Activated CD4-positive, alpha-beta T cell treated with anti-CD3 and anti-CD28 coated beads, Interleukin-2, amount 10 ng/mL, durations not matched to agents 7 days and 5 days (primary cell): ENCODE data around the gene PADI2. TPM values are rescaled to one million over a fixed set of nuclear protein-coding genes. Genes with fewer than 3 reads are reported as not detected.

ENCODE experiments used
- CTCF ChIA-PET: fragments of 350-600 bp; sonication (Branson Sonifier 250); formaldehyde crosslinking; loops from one replicate; lab custom pipeline; 2021; ENCODE audit warnings: antibody characterized with exemption; lab: Charles Lee
- POLR2A ChIA-PET: fragments of 350-600 bp; sonication (Branson Sonifier 250); formaldehyde crosslinking; loops from one replicate; lab custom pipeline; 2021; ENCODE audit warnings: antibody characterized with exemption; lab: Charles Lee
- DNase-seq: peaks from one replicate; pipeline ENCODE4 v3.0.0-alpha.2; 2020
- H3K27ac Mint-ChIP-seq: one replicate; pipeline ENCODE4 v1.8.0; 2021; ENCODE audit warnings: mild to moderate bottlenecking, moderate library complexity, mixed read lengths
- H3K27me3 Mint-ChIP-seq: one replicate; pipeline ENCODE4 v1.8.0; 2021; ENCODE audit warnings: mixed read lengths
- H3K36me3 Mint-ChIP-seq: one replicate; pipeline ENCODE4 v1.8.0; 2021; ENCODE audit warnings: low read depth, mixed read lengths
- H3K4me1 Mint-ChIP-seq: one replicate; pipeline ENCODE4 v1.8.0; 2021; ENCODE audit warnings: mixed read lengths
- H3K4me3 Mint-ChIP-seq: one replicate; pipeline ENCODE4 v1.8.0; 2021; ENCODE audit warnings: mild to moderate bottlenecking, moderate library complexity, mixed read lengths
- H3K9me3 Mint-ChIP-seq: one replicate; pipeline ENCODE4 v1.8.0; 2021; ENCODE audit warnings: mixed read lengths
- total RNA-seq, 2 experiments: library from RNA; stranded (reverse); gene quantifications; one replicate each; pipeline ENCODE4 v1.2.3, GENCODE V29; 2021

Gene PADI2
- total RNA-seq, 2 experiments from 2014 or later: 0.05 to 0.23 TPM

DNA sequence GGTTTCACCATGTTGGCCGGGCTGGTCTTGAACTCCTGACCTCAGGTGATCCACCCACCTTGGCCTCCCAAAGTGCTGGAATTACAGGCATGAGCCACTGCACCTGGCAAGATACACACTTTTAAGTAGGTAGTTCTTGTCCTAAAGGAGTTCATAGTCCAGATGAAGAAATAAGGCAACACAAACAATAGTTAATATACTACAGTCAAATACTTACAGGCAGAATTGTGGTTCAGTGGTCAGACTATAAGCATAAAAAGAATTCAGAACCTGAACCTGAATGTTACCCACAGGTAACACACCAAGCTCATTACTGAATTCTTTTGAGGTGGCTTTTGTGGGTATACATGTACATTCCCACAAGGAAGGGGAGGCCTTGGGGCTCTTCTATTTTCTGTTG lies 67.2 kb downstream of the PADI2 start:
- DNase-seq: no peak
- peaks cover 12% of the 10 kb centered on the region for H3K36me3 Mint-ChIP-seq
- H3K4me1 Mint-ChIP-seq: peaks cover 30% of the 10 kb centered on the region
- no peak overlapping the region for H3K27ac Mint-ChIP-seq
- ChIA-PET CTCF (interaction anchor here (0.7 to 1.9 kb wide), 2 partner anchors 100 to 568 kb away, joined by 3 to 4 read pairs; no protein-coding TSS in a partner anchor), POLR2A (interaction anchor here (0.6 kb wide), 1 partner anchor 100 kb away, joined by 3 read pairs; no protein-coding TSS in a partner anchor)
- H3K27me3 Mint-ChIP-seq: no peaks in the 10 kb centered on the region
- peak overlapping the region; percentile 98 for H3K4me3 Mint-ChIP-seq
- no peaks in the 10 kb centered on the region for H3K9me3 Mint-ChIP-seq

DNA sequence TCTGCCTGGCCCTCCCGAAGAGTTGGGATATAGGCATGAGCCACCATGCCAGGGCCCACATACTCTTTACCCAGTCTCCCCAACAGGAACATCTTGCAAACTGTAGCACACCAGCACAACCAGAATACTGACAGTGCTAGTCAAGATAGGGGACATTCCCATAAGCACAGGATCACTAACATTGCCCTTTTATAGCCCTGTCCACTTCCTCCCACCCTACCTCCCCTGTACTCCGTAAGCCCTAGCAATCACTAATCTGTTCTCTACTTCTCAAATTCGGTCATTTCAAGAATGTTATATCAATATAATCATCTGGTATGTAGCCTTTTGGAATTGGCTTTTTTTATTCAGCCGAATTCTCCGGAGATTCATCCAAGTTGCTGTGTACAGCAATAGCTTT lies 71.3 kb downstream of the PADI2 start:
- Mint-ChIP-seq H3K9me3 (no peaks in the 10 kb centered on the region), H3K4me1 (peaks cover 30% of the 10 kb centered on the region)
- no peak for DNase-seq

DNA sequence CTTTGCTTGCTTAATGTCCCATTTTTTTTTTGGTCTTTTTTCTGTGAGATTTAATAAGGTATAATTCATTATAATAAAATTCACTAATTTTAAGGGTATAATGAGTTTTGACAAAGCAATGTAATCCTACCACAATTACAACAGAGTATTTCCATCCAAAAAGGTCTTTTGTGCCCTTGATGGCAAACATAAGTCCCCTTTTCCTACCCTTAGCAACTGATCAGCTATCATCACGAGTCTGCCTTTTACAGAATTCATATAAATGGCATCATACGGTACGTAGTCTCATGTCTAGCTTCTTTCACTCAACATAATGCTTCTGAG lies 73.0 kb downstream of the PADI2 start:
- DNase-seq: no peak
- H3K27ac Mint-ChIP-seq: peak overlapping the region; percentile 67
- POLR2A ChIA-PET: no interaction called here

More for the DNA sequence above, 71.3 kb downstream of the PADI2 start:
- Mint-ChIP-seq H3K4me3 (no peak overlapping the region), H3K36me3 (peaks cover 29% of the 10 kb centered on the region), H3K27me3 (no peaks in the 10 kb centered on the region), H3K27ac (no peak overlapping the region)
- ChIA-PET CTCF (interaction anchor here (0.8 kb wide), 1 partner anchor 87 kb away, joined by 3 read pairs; no protein-coding TSS in a partner anchor), POLR2A (no interaction called here)

DNA sequence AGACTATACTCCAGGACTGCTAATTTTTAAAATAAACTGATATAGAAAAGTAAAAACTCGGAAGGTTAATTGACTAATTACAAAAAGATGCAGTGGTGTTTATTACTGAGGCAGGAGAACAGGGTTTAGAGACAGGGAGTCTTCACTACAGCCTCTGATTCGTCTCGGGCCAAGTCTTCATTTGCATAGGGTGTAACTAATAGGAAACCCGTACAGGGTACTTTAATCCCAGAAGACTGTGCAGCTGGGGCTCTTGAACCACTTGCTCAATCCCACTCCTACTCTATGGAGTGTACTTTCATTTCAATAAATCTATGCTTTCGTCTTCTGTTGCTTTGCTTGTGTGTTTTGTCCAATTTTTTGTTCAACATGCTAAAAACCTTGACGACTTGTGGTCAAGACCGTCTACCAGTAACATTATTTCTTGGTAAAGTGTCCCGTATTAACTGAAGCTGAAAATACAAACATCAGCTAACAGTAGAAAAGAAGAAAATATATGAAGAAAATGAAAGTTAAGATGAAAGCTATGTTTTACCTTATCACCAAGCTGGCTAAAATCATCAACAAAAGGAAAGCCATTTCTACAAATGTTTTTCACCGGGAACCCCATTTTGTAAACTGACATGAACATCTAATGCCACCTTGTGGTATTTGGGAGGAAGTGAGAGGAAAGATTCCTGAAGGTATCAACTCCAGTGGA lies 73.5 kb downstream of the PADI2 start:
- peak overlapping the region; percentile 67 for H3K27ac Mint-ChIP-seq
- H3K4me3 Mint-ChIP-seq: no peak overlapping the region
- DNase-seq: no peak
- H3K36me3 Mint-ChIP-seq: peaks cover 27% of the 10 kb centered on the region
- no peaks in the 10 kb centered on the region for H3K9me3 Mint-ChIP-seq
- POLR2A ChIA-PET: no interaction called here
- CTCF ChIA-PET: interaction anchor here (0.7 to 2.2 kb wide), 4 partner anchors 85 to 142 kb away, joined by 3 to 6 read pairs (median 4); no protein-coding TSS in a partner anchor
- H3K4me1 Mint-ChIP-seq: peaks cover 15% of the 10 kb centered on the region
- no peaks in the 10 kb centered on the region for H3K27me3 Mint-ChIP-seq

More for the DNA sequence above, 73.0 kb downstream of the PADI2 start:
- CTCF ChIA-PET: interaction anchor here (0.7 to 2.2 kb wide), 4 partner anchors 86 to 142 kb away, joined by 3 to 6 read pairs (median 4); no protein-coding TSS in a partner anchor
- Mint-ChIP-seq H3K4me3 (no peak overlapping the region), H3K36me3 (peaks cover 31% of the 10 kb centered on the region), H3K27me3 (no peaks in the 10 kb centered on the region), H3K4me1 (peaks cover 18% of the 10 kb centered on the region), H3K9me3 (no peaks in the 10 kb centered on the region)

DNA sequence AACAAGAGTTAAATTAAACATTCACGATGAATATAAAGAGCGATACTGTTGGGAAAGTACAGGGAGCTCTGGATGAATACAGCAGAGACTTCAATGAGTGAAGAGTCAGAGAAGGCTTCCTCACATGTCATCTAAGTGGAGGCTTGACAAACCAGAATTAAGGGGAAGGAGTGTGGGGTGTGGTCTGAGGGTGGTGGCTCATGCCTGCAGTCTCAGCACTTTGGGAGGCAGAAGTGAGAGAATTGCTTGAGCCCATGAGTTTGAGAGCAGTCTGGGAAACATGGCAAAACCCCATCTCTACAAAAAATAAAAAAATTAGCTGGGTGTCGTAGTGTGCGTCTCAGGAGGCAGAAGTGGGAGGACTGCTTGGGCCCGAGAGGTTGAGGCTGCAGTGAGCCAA lies 74.1 kb downstream of the PADI2 start:
- peaks cover 15% of the 10 kb centered on the region for H3K4me1 Mint-ChIP-seq
- POLR2A ChIA-PET: no interaction called here
- peaks cover 27% of the 10 kb centered on the region for H3K36me3 Mint-ChIP-seq
- peak overlapping the region; percentile 68 for H3K27ac Mint-ChIP-seq
- H3K9me3 Mint-ChIP-seq: no peaks in the 10 kb centered on the region
- no peaks in the 10 kb centered on the region for H3K27me3 Mint-ChIP-seq
- H3K4me3 Mint-ChIP-seq: no peak overlapping the region
- DNase-seq: no peak
- CTCF ChIA-PET: interaction anchor here (1.3 to 2.2 kb wide), 2 partner anchors 84 to 99 kb away, joined by 3 to 6 read pairs; no protein-coding TSS in a partner anchor

DNA sequence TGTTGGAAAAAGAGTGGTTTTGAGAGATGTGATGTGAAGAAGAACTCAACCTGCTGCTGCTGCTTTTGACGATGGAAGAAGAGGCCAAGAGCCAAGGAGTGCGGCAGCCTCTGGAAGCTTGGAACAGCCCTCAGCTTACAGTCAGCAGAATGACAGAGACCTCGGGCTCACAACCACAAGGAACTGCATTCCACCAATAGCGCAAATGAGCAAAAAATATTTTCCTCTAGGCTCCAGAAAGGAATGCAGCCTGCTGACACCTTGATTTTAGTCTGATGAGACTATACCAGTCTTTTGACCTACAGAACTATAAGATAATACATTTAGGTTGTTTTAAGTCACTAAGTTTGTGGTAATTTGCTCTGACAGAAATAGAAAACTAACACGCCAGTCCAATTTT lies 75.6 kb downstream of the PADI2 start:
- POLR2A ChIA-PET: no interaction called here
- DNase-seq: no peak
- Mint-ChIP-seq H3K36me3 (peaks cover 31% of the 10 kb centered on the region), H3K4me1 (peaks cover 15% of the 10 kb centered on the region), H3K9me3 (no peaks in the 10 kb centered on the region), H3K4me3 (no peak overlapping the region), H3K27me3 (no peaks in the 10 kb centered on the region), H3K27ac (no peak overlapping the region)
- CTCF ChIA-PET: interaction anchor here (1.6 kb wide), 1 partner anchor 88 kb away, joined by 4 read pairs; no protein-coding TSS in a partner anchor

DNA sequence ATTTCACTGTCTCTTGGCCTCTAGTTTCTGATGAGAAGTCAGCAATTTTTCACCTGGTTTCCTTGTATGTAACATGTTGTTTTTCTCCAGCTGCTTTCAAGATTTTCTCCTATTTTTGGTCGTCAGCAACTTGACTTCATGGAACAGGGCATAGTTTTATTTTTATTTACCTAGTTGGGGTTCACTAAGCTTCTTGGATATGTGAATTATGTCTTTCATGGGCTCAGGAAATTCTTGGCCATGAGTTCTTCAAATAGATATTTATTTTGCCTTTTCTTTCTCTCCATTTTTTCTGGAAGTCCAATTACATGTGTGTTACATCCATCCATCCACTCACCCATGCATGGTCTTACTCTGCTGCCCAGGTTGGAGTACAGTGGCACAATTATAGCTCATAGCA lies 79.1 kb downstream of the PADI2 start:
- ChIA-PET POLR2A (no interaction called here), CTCF (interaction anchor here (1.3 kb wide), 1 partner anchor 9 kb away, joined by 3 read pairs; no protein-coding TSS in a partner anchor)
- Mint-ChIP-seq H3K27me3 (no peaks in the 10 kb centered on the region), H3K9me3 (no peaks in the 10 kb centered on the region), H3K4me3 (no peak overlapping the region), H3K36me3 (peaks cover 26% of the 10 kb centered on the region), H3K27ac (no peak overlapping the region), H3K4me1 (peaks cover 4% of the 10 kb centered on the region)
- no peak for DNase-seq

DNA sequence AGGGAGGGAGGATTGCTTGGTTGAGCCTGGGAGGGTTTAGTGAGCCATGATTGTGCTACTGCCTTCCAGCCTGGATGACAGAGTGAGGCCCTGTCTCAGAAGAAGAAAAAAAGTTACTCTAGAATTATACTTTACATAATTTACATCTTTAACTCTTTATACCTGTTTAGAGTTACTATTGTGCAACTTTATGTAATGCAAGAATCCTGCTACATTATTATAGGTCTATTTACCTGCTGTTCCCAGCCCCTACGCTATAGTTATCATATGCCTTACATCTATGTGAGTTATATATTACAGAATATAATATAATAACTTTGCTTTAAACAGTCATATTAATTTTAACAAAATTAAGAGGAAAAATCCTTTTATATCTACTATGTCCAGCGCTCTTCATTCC lies 79.7 kb downstream of the PADI2 start:
- no peaks in the 10 kb centered on the region for H3K27me3 Mint-ChIP-seq
- no peaks in the 10 kb centered on the region for H3K9me3 Mint-ChIP-seq
- ChIA-PET POLR2A (no interaction called here), CTCF (no interaction called here)
- no peaks in the 10 kb centered on the region for H3K4me1 Mint-ChIP-seq
- no peak overlapping the region for H3K4me3 Mint-ChIP-seq
- DNase-seq: no peak
- H3K36me3 Mint-ChIP-seq: peaks cover 22% of the 10 kb centered on the region
- no peak overlapping the region for H3K27ac Mint-ChIP-seq

DNA sequence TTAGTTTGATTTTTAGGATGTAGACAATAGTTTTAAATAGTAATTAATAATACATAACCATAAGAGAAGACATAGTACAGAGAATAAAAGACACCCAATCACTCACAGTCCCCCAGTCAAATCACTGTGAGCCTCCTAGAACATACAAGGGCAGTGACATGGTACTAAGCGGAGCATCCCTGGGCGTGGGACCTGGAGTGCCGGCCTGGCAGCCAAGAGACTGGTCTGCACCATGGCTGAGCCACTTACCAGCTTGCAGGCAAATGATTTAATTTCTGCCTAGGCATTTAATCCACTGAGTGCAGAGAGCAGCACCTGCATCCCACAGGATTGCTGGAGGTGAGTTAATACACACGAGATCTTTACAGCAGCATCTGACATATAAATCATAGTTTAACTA lies 85.8 kb downstream of the PADI2 start:
- ChIA-PET POLR2A (no interaction called here), CTCF (interaction anchor here (0.9 kb wide), 1 partner anchor 73 kb away, joined by 3 read pairs; no protein-coding TSS in a partner anchor)
- Mint-ChIP-seq H3K4me3 (no peak overlapping the region), H3K27me3 (no peaks in the 10 kb centered on the region), H3K4me1 (peaks cover 6% of the 10 kb centered on the region), H3K36me3 (peaks cover 11% of the 10 kb centered on the region), H3K27ac (no peak overlapping the region), H3K9me3 (no peaks in the 10 kb centered on the region)
- no peak for DNase-seq

DNA sequence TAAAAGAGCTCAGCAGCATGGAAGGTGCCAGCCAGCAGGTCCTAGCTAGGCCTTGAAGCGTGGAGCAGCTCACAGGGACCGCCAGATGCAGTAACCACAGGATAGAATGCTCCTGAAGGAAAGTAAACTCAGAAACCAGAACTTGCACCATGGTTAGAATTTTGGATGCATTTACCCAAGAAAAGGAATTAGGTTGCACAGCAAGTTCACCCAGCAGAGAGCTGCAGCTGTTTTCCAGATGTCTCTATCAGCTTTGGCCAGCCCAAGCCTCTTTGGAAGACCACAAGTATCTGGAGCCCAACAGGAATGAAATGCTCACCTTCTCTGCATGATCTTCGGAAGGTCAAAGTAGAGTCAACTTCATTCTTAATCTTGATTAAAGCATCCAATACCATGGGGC lies 86.5 kb downstream of the PADI2 start:
- POLR2A ChIA-PET: no interaction called here
- DNase-seq: no peak
- Mint-ChIP-seq H3K4me3 (no peak overlapping the region), H3K36me3 (peaks cover 14% of the 10 kb centered on the region), H3K9me3 (no peaks in the 10 kb centered on the region), H3K27ac (peak overlapping the region; percentile 36), H3K4me1 (peaks cover 6% of the 10 kb centered on the region), H3K27me3 (no peaks in the 10 kb centered on the region)
- CTCF ChIA-PET: interaction anchor here (0.6 to 0.9 kb wide), 5 partner anchors 9 to 343 kb away, joined by 3 to 4 read pairs (median 3); no protein-coding TSS in a partner anchor

DNA sequence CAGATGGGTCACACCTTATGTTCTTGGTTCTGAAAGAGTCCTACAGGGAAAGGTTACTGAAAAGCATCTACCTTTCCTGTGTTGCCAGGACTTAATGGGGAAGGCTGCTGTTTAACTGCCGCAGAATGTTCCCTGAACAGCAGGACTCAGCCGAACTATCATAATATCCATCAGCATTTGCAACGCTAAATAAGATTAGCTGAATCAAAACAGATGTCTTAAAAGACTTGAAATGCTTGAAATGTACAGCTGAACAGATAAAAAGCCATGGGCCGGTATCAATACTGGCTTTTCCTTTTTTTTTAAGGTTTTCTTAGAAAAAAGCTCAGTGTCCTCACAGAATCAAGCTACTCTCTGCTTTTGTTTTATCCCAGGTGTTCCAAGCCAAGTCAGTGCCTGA lies 87.8 kb downstream of the PADI2 start:
- Mint-ChIP-seq H3K9me3 (no peaks in the 10 kb centered on the region), H3K4me1 (peaks cover 6% of the 10 kb centered on the region), H3K27me3 (no peaks in the 10 kb centered on the region), H3K4me3 (no peak overlapping the region), H3K36me3 (peaks cover 23% of the 10 kb centered on the region), H3K27ac (no peak overlapping the region)
- DNase-seq: no peak
- ChIA-PET POLR2A (no interaction called here), CTCF (no interaction called here)

DNA sequence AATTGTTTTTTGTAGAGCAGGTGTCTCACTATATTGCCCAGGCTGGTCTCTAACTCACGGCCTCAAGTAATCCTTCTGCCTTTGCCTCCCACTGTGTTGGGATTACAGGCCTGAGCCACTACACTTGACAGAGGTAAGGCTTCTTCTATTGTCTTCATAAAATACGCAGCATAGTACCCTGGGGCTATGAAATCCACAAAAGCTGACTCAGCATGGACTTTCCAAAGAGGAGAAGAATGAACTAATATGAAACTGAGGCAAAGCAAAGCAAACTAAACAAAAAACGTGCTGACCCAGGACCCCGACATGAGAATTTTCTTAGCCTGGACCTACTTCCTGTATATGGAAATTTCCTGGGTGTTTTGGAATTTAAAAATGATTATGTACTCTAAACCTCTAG lies 89.0 kb downstream of the PADI2 start:
- no peaks in the 10 kb centered on the region for H3K9me3 Mint-ChIP-seq
- DNase-seq: no peak
- no peak overlapping the region for H3K4me3 Mint-ChIP-seq
- peaks cover 6% of the 10 kb centered on the region for H3K4me1 Mint-ChIP-seq
- no peaks in the 10 kb centered on the region for H3K27me3 Mint-ChIP-seq
- H3K27ac Mint-ChIP-seq: no peak overlapping the region
- ChIA-PET CTCF (interaction anchor here (0.9 kb wide), 1 partner anchor 9 kb away, joined by 4 read pairs; no protein-coding TSS in a partner anchor), POLR2A (no interaction called here)
- peaks cover 23% of the 10 kb centered on the region for H3K36me3 Mint-ChIP-seq

DNA sequence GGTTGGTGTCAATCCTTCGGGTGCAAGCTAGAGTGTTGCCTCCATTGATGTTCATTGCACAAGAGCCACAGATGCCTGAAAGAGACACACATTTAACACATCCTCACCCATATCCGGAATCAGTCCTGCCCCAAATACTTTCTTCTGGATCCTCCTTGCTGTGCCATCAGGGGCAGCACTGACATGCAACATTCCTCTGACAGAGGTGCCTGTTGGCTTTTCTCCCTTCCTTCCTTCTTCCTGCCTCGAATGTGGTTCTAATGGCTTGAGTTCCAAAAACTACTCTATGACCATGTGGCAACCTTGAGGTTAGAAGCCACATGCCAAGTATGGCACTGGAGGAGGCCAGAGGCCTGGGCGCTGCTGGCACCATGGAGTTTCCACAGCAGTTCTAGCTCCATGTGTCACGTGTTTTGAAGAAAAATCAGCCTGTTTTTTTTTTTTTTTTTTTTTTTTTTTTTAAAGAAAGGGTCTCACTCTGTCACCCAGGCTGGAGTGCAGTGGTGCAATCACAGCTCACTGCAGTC lies 90.5 kb downstream of the PADI2 start:
- H3K4me3 Mint-ChIP-seq: no peak overlapping the region

More for the DNA sequence above, 90.5 kb downstream of the PADI2 start:
- ChIA-PET CTCF (no interaction called here), POLR2A (no interaction called here)
- H3K4me1 Mint-ChIP-seq: peaks cover 6% of the 10 kb centered on the region
- H3K27me3 Mint-ChIP-seq: no peaks in the 10 kb centered on the region
- H3K27ac Mint-ChIP-seq: no peak overlapping the region
- no peak for DNase-seq
- H3K36me3 Mint-ChIP-seq: peaks cover 28% of the 10 kb centered on the region
- no peaks in the 10 kb centered on the region for H3K9me3 Mint-ChIP-seq
